GM20431 (cell line): ENCODE data around the gene LRRC31.

Source experiments
- in situ Hi-C: fragments of 300-500 bp; cut with MseI, MboI; formaldehyde crosslinking; loops from one replicate; pipeline ENCODE4 v1.15.0; 2020; ENCODE audit warnings: low sequenced_read_pairs; ENCODE audit not compliant: unreplicated experiment

Gene LRRC31

GRCh38 chr3:169869484-169870220, at the start of gene LRRC31:
LRRC31 (minus strand) TSS chr3:169869935; CDS start chr3:169869807, 128 bp downstream.
- in situ Hi-C loops = loop anchor here (25.0 kb wide), 1 partner anchor 168 kb away; the partner anchor contains the start of gene GPR160

DNA sequence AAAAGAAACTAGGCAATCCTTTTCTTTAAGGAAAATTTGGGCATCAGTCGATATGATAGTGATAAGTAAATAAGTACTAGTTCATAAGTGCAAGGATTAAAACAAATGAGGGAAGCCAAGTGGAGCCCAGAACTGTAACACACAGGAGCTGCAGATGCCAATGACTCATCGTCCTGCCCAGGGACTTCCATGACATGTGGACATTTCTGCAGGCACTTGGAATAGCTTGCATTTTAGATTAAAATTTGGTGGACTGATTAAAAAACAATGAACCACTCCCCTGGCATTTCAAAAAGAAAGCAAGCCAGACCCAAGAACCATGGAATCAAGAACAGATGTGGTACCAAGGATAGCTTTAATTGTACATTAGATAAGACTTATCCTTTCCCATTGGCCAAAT, 44.6 kb upstream of the LRRC31 start:
- in situ Hi-C loops = no loop called here

DNA sequence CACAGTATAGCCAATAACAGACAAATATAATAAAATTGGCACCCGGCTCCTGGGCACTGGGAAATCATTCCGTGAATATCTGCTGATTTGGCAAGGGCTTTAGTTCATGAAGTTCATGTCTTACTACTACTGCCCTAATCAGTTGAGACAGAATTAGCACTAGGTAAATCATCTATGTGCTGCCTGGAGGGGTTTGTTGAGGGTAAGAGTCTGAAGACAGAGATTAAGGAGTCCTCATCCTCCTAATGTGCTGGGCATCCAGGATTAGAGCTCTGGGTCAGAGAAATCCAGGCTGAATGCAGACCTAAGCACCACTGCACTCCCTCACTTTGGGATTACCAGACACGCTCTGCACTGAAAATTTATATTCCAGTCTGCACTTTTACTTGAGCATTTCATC, 43.6 kb upstream of the LRRC31 start:
- in situ Hi-C loops = no loop called here

DNA sequence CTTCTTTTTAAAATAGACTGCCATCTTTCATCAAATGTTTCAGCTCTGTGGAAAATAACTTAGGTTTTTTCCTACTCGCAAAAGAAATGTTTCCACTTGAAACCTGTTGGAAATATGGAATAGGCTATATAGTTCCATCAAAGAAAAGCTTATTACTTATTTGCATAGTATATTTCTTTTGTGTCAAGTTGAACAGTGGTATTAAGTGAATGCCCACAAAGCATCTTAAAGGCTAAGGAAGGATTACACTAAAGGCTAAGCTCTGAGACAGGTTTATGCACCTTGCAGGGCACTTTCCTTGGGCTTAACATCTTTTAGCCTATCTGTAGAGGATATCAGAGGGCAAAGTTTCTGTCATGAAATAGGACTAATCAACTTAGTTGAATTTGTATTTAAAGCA, 41.5 kb upstream of the LRRC31 start, which contains the start of gene SAMD7:
SAMD7 (plus strand) TSS at position 301 of the 400 bp plus-strand sequence. CDS start 7,927 bp downstream, outside the sequence.
- in situ Hi-C loops = no loop called here

GRCh38 chr3:169907944-169908343, 38.2 kb upstream of the LRRC31 start:
- in situ Hi-C loops = no loop called here

DNA sequence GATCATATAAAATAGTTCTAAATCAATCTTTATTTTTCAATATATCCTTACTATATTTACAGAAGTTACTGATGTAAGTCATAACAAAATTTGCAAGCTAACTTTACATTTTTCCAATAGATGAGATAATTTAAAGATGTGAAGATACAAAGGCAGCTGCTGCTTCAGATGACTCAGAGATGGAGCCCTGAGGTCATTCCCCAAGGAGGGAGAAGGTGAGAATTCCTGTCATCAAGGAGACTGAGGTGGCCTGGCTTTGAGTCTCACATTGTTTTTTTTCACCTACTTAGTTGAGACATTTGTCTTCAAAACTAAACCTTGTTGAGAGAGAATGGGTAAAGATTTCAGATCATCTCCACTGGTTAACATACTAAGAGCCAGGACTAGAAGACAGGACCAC, 37.7 kb upstream of the LRRC31 start:
- in situ Hi-C loops = no loop called here

- in situ Hi-C loops = no loop called here
These were observed 35.7 kb upstream of the LRRC31 start for GRCh38 chr3:169905404-169905803.

- in situ Hi-C loops = no loop called here
These were observed 31.7 kb upstream of the LRRC31 start for GRCh38 chr3:169901453-169901852.

- in situ Hi-C loops = no loop called here
These were observed 27.5 kb upstream of the LRRC31 start for GRCh38 chr3:169897284-169897683.

DNA sequence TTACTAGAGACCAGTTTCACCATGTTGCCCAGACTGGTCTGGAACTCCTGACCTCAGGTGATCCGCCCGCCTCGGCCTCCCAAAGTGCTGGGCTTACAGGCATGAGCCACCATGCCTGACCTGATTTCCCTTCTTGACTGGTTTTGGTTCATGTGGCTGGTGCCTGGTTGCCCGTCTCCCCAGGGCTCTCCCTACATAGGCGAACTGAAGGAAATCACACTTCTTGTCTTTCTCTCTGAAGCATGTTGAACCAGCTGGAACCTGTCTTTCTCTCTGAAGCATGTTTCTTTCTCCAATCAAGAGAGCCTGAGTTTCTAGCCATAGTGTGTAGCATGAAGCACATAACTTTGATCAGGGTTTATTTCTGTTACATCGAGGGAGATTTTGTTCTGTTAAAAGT, 25.3 kb upstream of the LRRC31 start:
- in situ Hi-C loops = no loop called here

DNA sequence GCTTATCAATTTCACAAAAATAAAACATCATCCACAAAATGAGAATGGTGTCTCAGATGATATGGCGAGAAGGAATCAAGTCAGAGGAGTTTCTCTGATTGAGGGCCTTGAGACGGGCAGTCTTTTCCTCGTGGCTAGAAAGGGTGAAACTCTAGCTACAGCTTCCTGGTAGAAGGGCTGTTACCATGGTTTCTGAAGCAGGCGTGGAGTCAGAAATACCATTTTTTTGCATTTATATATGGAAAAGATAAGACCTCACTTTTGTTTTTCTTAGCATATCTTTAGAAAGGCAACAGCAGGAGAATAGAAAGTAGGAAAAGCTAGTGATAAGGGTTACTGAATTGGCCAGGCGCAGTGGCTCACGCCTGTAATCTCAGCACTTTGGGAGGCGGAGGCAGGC, 24.4 kb upstream of the LRRC31 start:
- in situ Hi-C loops = no loop called here

DNA sequence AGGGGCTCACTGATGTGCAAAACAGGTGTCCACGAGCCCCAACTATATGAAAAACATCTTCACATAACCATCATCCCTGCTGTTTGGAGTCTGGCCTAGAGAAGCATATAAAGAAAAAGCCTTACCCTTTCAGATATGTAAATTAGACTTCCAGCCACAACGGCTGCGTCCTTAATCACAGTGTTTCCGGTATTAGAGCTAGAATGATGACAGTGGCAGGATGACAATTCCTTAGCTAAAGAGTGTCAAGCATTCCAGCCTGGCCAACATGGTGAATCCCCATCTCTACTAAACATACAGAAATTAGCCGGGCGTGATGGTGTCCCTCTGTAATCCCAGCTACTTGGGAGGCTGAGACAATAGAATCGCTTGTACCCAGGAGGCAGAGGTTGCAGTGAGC, 22.2 kb upstream of the LRRC31 start:
- in situ Hi-C loops = no loop called here

GRCh38 chr3:169886671-169887070, 16.9 kb upstream of the LRRC31 start:
- in situ Hi-C loops = no loop called here

DNA sequence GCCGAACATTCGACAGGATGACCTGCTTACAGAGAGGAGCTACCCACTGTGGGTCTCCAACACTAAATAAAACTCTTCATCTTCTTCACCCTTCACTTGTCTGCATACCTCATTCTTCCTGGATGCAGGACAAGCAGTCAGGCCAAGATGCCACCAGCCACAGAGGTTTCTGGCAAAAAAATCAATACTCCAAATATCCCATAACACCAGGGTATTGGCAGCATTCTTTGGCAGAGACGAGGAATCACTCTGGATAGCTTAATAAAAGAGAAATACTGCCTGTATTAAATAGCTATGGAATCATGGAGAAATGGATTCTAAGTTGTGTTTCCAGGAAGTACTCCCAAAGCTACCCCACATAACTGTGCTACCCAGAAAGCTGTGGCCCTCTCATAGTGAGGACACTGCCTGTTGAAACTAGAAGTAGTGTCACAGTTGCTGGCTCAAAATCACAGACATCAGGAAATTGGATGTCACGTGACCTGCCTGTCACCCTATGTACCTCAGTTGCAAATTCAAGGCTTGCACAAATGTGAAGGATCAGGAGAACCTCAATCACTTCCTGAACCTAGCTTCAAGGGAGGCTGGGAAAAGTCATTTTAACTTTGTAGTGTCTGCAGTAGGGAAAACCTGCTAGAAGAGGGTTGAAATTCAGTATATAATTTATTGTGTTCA, 11.0 kb upstream of the LRRC31 start:
- in situ Hi-C loops = no loop called here

DNA sequence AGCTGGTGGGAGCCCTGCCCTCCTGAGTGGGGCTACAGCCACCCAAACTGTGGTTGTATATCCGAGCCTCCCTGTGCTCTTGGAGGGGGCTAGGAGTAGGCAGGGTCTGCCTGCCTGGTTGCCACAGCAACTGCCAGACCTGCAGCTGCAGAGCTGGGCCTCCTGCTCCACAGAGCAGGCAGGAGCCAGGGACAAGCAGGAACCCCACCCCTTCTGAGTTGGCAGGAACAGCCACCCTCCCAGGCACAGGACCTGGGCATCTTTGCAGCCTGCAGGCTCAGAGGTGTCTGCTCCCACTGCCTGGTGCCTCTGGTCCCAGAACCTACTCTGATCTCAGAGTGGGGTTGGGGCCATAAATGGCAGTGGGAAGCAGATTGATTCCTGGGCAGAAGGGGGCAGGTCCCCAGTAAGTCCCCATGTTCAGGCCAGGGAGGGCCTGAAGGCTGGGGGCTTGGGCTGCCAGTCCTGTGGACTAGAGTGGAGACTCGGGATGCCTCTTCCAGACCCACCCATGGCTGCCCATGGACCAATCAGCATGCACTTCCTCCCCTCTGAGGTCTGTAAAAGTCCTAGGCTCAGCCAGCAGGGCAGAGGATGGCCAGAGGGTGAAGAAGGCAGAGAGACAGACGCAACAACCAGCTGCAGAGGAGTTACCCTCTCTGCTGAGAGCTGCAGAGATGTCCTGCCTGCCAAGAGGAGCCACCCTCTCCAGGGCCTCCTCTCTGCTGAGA, 10.3 kb upstream of the LRRC31 start:
- in situ Hi-C loops = no loop called here

DNA sequence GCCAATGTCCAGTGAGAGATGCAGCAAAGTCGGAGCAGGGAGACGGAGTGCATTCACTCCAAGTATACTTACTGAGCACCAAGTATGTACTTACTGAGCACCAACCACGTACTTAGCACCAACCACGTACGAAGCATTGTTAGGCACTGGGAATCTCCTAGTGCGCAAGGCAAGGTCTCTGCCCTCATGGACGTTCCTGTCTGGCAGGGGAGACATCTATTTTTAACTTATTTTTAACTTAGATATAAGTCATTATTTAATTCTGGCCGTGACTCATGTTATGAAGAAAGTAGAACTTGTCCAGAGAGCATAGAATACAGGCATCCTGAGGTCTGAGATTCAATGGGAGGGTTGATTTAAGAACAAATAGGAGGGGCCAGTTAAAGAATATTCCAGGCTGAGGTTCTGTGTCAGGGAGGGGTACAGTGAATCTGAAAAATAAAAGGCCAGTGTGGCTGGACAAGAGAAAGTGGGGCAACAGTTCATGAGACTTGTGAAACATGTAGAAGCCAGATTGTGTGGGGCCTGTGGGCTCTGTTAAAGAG, 9.3 kb upstream of the LRRC31 start:
- in situ Hi-C loops = no loop called here

DNA sequence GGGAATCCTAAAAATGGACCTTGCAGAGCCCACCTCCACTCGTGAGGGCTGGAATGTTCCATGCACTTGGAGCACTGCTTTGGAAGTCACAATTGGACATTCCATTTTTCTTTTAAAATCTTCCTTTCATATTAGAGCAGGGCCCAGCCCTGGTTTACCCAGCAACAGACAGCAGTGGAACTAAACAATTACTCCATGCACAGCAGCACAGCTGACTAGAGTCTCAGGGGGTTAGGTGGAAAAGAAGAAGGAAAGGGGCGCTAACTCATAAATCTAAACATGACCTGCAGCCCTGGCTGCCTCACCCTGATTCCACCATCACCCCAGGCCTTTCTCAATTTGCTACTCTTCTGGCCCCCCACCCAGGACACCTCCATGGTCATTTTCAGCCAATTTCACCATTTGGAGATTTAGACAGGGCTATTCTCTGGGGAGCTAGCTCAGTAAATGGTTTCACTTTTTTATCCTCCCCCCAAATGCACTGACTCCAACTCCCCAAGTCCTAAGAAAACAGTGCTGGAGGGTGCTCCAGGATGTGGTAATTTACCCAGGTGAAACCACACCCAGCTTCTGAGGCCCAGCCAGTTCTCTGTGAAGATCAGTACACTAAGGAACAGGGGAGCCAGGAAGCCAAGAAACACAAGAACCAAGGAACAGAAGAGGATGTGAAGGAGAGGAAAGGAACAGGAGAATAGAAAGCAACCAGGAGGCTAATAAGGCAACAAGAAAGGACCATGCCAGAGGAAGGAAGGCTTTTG, 1.6 kb upstream of the LRRC31 start:
- in situ Hi-C loops = loop anchor here (25.0 kb wide), 1 partner anchor 166 kb away; the partner anchor contains the start of gene GPR160

DNA sequence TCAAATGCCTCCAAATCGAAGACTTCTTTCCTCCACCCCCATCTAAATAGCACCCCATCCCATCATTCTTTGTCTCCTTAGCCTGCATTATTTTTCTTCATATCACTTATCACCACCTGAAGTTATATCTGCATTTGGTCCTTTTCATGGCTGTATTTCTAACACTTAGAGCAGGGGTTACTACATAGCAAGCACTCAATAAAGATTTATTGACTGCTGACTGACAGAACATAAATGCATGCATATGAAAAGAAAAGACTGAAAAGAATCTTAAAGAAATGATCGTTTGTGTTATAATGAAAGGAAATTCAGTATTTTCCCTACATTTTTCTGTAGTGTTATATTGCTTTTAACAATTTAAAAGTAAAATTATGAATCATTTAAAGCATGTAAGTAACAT, 1.4 kb downstream of the LRRC31 start:
- in situ Hi-C loops = loop anchor here (25.0 kb wide), 1 partner anchor 169 kb away; the partner anchor contains the start of gene GPR160

GRCh38 chr3:169867584-169868210, 2.0 kb downstream of the LRRC31 start:
- in situ Hi-C loops = loop anchor here (25.0 kb wide), 1 partner anchor 170 kb away; the partner anchor contains the start of gene GPR160
